ENCODE data around the gene PRKACA.

The PRKACA gene

DNA sequence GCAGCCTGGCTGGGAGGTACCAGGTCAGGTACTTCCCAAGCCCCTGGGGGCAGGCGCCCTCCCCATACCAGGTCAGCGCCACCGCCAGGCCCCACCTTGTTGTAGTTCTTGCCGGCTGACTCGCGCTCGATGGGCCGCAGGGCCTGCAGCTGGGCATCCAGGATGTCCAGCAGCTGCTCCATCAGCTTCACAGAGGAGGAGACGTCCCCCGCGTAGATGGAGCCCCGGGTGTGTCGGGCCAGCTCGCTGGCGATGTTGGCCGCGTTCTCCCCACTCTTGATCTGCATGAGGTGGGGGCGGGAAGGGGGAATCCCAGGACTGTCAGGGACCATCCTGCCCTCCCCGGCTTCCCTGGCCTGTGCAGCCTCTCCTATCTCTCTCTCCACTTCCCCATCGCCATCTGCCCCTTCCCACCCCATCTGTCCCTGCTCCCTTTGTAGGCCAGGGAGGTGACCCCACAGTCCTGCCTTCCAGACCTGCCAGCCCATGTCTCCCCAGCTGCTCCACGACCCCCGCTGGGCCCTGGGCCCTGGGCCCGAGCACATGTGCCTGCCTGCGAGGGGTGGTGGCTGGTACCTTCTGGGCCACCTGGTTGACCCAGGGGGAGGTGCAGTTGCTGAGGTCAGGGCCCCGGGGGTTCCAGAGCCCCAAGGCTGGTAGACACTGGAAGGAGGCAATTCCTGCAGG is 42.6 kb upstream of the PRKACA start:
- Histone ChIP-seq H3K4me3 (no peak overlapping the region), H3K9me3 (ENCODE audit: low read depth, low read length) (no peaks in the 10 kb centered on the region), H3K36me3 (ENCODE audit: insufficient read depth, low read length) (peaks cover 61% of the 10 kb centered on the region; the same call in 1 of the 2 replicates), H3K27ac (no peak overlapping the region), H3K9ac (ENCODE audit: insufficient read length) (no peak overlapping the region)
- no peak for DNase-seq (ENCODE audit: low read depth, low spot score)
- TF ChIP-seq POLR2AphosphoS5 (IDR thresholded peaks at IDR 0.05; ENCODE audit: borderline replicate concordance, low read depth, low read length) (no peak; the same call in 1 of the 2 replicates), FOXP2 (optimal IDR thresholded peaks at IDR 0.05; ENCODE audit: control extremely low read depth, extremely low read length, insufficient read depth) (no peak), EZH2 (IDR thresholded peaks at IDR 0.05) (no peak)

DNA sequence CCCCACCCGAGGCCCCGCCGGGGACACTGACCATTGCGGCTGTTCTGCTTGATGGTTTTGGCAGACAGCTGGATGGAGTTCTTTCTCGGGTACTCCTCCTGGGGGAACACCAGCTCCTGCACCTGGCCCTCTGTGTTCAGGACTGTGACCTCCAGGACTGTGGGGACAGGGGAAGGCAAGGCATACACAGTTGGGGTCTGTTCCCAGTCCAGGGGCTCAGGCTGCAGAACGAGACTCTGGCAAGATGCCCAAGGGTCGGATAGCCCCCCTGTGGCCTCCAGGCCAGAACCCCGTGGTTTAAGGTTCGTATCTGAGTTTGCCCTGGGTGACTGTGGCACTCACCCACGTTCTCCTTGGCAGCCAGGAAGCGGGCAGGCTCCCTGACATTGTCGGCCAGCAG is 41.5 kb upstream of the PRKACA start:
- TF ChIP-seq POLR2AphosphoS5 (IDR thresholded peaks at IDR 0.05; ENCODE audit: borderline replicate concordance, low read depth, low read length) (no peak), FOXP2 (optimal IDR thresholded peaks at IDR 0.05; ENCODE audit: control extremely low read depth, extremely low read length, insufficient read depth) (no peak)
- peaks cover 65% of the 10 kb centered on the region; the same call in 1 of the 2 replicates for H3K36me3 ChIP-seq (ENCODE audit: insufficient read depth, low read length)

DNA sequence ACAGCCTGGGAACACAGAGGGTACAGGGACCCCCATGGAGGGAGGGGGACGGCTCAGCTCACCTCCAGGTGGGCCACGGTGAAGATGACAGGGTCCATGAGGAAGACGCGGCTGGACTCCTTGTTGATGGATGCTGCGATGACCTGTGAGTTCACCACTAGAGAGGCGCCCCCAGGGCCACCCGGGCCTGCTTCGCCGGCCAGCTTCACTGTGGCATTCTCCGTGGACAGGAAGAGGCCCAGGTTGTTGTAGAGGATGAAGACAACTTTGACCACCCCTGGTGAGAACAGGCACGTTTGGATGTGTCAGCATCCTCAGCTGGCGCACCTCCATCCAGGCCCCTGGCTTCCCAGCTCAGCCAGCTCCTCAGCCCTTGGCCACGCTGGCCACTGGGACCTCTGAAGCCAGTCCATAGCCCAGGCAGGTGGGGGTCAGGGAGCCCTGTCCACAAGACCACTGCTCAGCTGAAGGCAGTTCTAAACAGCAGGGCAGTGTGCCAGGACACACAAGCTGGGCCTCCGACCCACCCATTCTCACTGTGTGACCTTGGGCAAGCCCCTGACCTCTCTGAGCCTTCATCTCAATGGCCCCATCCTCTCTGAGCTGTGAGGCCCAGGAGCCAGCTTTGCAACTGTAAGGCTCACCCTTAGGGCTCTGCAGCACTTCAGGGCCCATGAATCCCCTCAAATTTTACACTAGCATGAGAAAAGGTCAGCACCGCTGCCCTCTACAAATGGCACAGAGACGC is 40.9 kb upstream of the PRKACA start:
- TF ChIP-seq POLR2AphosphoS5 (IDR thresholded peaks at IDR 0.05; ENCODE audit: borderline replicate concordance, low read depth, low read length) (no peak), FOXP2 (optimal IDR thresholded peaks at IDR 0.05; ENCODE audit: control extremely low read depth, extremely low read length, insufficient read depth) (no peak), EZH2 (IDR thresholded peaks at IDR 0.05) (no peak)
- H3K9ac ChIP-seq (ENCODE audit: insufficient read length): no peak overlapping the region
- H3K4me3 ChIP-seq: no peak overlapping the region
- H3K27ac ChIP-seq: no peak overlapping the region
- no peak for DNase-seq (ENCODE audit: low read depth, low spot score)
- H3K36me3 ChIP-seq (ENCODE audit: insufficient read depth, low read length): peaks cover 65% of the 10 kb centered on the region; the same call in 1 of the 2 replicates
- no peaks in the 10 kb centered on the region for H3K9me3 ChIP-seq (ENCODE audit: low read depth, low read length)

More for the DNA sequence above, 41.5 kb upstream of the PRKACA start:
- no peak overlapping the region for H3K4me3 ChIP-seq
- H3K9me3 ChIP-seq (ENCODE audit: low read depth, low read length): no peaks in the 10 kb centered on the region
- no peak overlapping the region for H3K9ac ChIP-seq (ENCODE audit: insufficient read length)
- H3K27ac ChIP-seq: no peak overlapping the region
- DNase-seq (ENCODE audit: low read depth, low spot score): no peak

DNA sequence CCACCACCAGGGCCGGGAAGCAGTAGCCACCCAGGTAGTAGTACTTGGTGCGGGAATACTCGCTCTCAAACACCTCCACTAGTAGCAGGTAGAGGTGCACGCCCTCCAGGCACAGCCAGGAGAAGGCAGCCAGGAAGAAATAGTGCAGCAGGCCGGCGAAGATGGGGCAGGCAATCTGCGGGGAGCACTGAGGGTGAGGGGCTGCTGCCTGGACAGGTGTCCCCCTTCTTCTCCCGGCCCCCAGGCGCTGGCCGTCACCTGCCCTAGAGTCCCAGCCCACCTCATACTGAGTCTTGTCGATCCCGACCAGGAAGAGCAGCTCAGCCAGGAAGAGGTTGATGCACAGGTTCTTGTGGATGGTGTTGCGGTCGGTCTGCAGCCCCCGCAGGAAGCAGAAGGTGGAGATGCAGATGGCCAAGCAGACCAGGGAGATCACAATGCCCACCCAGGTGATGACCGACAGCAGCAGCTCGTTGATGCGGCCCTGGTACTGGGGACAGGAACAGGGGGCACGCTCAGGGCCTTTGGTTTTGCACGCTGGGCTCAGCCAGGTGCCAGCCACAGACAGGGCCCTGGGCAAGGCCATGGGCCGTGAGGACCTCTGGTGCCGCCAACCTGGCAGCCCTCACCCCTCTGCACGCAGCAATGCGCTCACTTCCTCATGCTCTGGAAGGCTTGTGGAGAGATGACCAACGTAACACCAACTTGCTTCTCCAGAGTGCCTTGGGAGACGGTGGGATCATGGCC is 39.6 kb upstream of the PRKACA start:
- no peak overlapping the region for H3K4me3 ChIP-seq

DNA sequence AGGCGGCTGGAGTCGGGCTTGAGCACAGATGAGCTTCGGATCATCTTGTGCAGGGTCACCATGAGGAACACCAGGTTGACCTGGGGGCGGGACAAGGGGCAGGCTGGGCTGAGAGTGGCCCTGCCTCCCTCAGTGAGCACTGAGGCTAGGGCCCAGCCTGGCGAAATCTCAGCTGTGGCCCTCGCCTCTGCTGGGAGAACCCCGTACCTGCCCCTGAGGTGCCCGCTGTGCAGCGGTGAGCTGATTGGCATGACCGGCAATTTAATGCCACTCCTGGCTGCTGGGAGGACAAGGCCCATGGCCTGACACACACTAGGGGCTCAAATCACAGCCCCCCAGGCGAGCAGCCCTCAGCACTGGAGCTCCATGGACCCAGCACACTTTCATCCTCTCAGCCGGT is 38.6 kb upstream of the PRKACA start:
- no peak overlapping the region for H3K9ac ChIP-seq (ENCODE audit: insufficient read length)
- peaks cover 71% of the 10 kb centered on the region; the same call in 1 of the 2 replicates for H3K36me3 ChIP-seq (ENCODE audit: insufficient read depth, low read length)
- TF ChIP-seq EZH2 (IDR thresholded peaks at IDR 0.05): no peak
- no peak for TF ChIP-seq FOXP2 (optimal IDR thresholded peaks at IDR 0.05; ENCODE audit: control extremely low read depth, extremely low read length, insufficient read depth)
- no peak for TF ChIP-seq POLR2AphosphoS5 (IDR thresholded peaks at IDR 0.05; ENCODE audit: borderline replicate concordance, low read depth, low read length)
- no peak for DNase-seq (ENCODE audit: low read depth, low spot score)
- no peak overlapping the region for H3K4me3 ChIP-seq
- no peaks in the 10 kb centered on the region for H3K9me3 ChIP-seq (ENCODE audit: low read depth, low read length)
- H3K27ac ChIP-seq: no peak overlapping the region

More for the DNA sequence above, 39.6 kb upstream of the PRKACA start:
- TF ChIP-seq FOXP2 (optimal IDR thresholded peaks at IDR 0.05; ENCODE audit: control extremely low read depth, extremely low read length, insufficient read depth) (no peak), POLR2AphosphoS5 (IDR thresholded peaks at IDR 0.05; ENCODE audit: borderline replicate concordance, low read depth, low read length) (no peak), EZH2 (IDR thresholded peaks at IDR 0.05) (no peak)
- no peak for DNase-seq (ENCODE audit: low read depth, low spot score)
- Histone ChIP-seq H3K36me3 (ENCODE audit: insufficient read depth, low read length) (peaks cover 69% of the 10 kb centered on the region; the same call in 1 of the 2 replicates), H3K9me3 (ENCODE audit: low read depth, low read length) (no peaks in the 10 kb centered on the region), H3K9ac (ENCODE audit: insufficient read length) (no peak overlapping the region), H3K27ac (no peak overlapping the region)

DNA sequence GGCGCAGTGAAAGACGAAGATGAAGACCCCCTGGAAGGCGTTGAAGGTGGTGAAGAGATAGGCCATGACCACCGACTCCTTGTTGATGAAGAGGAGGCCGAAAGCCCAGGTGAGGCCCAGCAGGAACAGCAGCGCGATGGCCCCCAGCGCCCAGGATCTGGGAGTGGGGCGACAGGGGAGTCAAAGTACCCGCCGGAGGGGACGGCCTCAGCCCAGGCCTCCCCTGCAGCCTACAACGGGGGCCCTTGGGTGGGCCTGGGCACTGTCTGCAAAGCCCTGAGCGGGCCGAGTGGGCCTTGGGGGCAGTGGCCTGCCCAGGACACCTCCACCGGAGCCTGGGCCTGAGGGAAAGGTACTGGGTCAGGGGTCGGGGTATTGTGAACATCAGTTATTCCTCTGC is 37.8 kb upstream of the PRKACA start:
- H3K36me3 ChIP-seq (ENCODE audit: insufficient read depth, low read length): peaks cover 66% of the 10 kb centered on the region; the same call in 1 of the 2 replicates
- no peak for TF ChIP-seq EZH2 (IDR thresholded peaks at IDR 0.05)
- TF ChIP-seq POLR2AphosphoS5 (IDR thresholded peaks at IDR 0.05; ENCODE audit: borderline replicate concordance, low read depth, low read length): no peak
- no peaks in the 10 kb centered on the region for H3K9me3 ChIP-seq (ENCODE audit: low read depth, low read length)
- H3K4me3 ChIP-seq: no peak overlapping the region
- DNase-seq (ENCODE audit: low read depth, low spot score): no peak
- no peak overlapping the region for H3K9ac ChIP-seq (ENCODE audit: insufficient read length)
- no peak overlapping the region for H3K27ac ChIP-seq

DNA sequence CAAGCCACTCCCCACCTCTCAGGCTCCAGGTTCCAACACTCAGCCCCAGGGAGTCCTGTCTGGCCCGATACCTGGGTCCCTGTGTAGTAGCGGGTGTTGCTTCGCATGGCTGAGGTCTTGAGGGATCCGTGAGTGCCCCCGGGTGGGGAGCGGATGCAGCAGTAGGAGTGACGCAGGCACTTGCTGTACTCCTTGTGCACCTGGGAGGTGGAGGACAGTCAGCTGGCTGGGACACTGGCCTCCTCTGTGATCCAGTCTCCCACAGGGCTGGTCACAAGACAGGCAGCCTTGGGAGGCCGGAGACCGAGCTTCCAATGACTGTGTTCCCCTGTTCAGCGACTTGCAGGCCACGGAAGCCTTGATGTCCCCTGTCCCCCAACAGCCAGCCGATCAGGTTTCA is 35.2 kb upstream of the PRKACA start:
- Histone ChIP-seq H3K9me3 (ENCODE audit: low read depth, low read length) (no peaks in the 10 kb centered on the region), H3K36me3 (ENCODE audit: insufficient read depth, low read length) (peaks cover 42% of the 10 kb centered on the region; the same call in 1 of the 2 replicates), H3K9ac (ENCODE audit: insufficient read length) (no peak overlapping the region), H3K27ac (no peak overlapping the region), H3K4me3 (no peak overlapping the region)
- no peak for TF ChIP-seq POLR2AphosphoS5 (IDR thresholded peaks at IDR 0.05; ENCODE audit: borderline replicate concordance, low read depth, low read length)
- no peak for TF ChIP-seq FOXP2 (optimal IDR thresholded peaks at IDR 0.05; ENCODE audit: control extremely low read depth, extremely low read length, insufficient read depth)
- no peak for TF ChIP-seq EZH2 (IDR thresholded peaks at IDR 0.05)
- no peak for DNase-seq (ENCODE audit: low read depth, low spot score)
